GM19240 (cell line): ENCODE results near the gene GRK1.

Experiments
- DNase-seq: peaks from one replicate; pipeline ENCODE4 v3.0.0; 2011; ENCODE audit warnings: low spot score; ENCODE audit not compliant: insufficient read length

Gene GRK1

DNA sequence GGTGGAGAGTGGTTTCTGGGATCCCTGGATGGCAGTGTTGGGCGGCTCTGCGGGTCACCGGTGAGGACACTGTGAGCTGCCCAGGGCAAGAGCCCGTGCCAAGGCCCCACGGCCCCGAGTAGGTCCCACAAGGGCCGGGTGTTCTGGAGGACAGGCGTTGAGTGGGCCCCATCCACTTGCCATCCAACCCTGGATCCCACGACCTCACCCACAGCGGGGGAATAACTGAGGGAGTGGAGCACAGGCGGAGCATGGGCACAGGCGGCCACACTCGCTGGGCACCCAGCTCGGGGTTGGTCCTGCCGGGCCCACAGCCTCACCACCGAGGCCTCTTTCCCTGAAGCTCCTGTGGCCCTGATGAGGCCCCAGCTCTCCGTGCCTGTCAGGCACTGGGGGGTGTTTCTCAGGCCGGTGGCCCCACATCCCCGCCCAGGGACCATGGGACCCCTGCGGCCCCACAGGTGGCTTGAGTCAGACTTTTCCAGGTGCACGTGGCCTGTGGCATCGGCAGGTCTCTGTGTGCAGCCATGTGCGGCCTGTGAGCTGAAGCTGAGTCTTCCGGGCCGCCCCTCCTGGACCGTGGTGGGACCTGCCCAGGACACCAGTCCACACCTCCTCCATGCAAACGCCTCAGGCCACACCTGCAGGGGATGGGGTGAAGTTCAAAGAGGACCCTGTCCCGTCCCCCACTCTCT is 108.6 kb downstream of the GRK1 start:
- DNase-seq: no peak

- DNase-seq: no peak
These were observed 109.5 kb downstream of the GRK1 start for GRCh38 chr13:113776231-113777125.

DNA sequence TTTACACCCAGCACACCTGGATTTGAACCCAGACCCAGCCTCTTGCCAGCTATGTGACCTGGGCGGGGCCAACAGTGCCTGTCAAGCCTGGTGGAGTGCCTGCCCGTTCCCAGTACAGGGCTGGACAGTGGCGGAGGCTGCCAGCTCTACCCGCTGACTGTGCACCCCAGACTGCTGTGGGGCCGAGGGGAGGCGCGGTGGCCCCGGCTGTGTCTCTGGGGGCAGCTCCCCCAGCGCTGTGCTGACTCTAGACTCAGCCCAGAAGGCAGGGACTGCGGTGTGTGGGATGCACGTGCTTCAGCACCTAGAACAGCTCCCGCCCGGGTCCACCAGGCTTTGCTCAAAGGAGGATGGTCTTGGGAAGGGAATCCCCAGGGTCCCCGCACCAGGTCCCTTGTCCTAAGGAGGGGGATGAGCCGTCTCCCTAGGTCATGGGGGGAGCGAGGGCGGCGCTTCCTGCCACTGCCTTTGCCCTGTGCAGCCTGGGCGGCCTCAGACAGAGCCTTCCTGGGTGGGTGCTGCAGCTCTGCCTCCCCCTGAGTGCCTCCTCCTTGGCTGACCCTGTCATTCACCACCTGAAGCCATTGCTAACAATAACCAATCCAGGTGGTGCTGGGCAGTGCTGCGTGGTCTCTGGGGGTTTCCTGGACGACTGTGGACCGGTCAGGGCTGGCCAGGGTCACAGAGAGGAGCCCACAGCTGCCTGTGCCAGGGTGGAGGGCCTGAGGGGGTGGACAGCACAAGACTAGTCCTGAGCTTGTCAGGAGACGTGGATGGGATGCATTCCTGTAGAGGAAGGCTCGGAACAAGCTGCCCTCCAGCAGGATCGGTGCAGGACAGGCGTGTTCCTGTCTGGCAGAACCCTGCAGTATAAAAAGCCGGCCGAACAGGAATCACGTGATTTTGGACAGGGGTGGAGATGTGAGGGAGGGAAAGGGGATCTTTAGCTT is 110.6 kb downstream of the GRK1 start:
- DNase-seq: no peak

DNA sequence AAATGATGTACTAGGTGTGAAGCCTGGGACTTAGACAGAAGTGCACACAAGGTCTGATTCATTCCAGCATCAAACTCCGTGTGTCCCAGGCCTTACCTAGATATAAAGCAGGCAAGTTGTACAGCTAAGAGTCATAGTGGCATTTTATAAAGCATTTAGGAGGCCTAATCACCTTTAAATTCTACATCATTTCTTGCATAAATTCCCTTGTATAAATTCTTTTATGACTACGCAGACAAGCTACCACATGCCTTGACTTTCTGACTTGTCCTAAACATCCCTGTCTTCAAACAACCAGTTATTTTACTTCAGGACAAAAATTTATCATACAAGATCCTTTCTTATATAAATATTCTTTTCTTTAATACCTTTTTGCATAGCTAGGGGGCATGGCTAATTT is 114.6 kb downstream of the GRK1 start:
- no peak for DNase-seq

- no peak for DNase-seq
These were observed 115.5 kb downstream of the GRK1 start for GRCh38 chr13:113782472-113782871.

DNA sequence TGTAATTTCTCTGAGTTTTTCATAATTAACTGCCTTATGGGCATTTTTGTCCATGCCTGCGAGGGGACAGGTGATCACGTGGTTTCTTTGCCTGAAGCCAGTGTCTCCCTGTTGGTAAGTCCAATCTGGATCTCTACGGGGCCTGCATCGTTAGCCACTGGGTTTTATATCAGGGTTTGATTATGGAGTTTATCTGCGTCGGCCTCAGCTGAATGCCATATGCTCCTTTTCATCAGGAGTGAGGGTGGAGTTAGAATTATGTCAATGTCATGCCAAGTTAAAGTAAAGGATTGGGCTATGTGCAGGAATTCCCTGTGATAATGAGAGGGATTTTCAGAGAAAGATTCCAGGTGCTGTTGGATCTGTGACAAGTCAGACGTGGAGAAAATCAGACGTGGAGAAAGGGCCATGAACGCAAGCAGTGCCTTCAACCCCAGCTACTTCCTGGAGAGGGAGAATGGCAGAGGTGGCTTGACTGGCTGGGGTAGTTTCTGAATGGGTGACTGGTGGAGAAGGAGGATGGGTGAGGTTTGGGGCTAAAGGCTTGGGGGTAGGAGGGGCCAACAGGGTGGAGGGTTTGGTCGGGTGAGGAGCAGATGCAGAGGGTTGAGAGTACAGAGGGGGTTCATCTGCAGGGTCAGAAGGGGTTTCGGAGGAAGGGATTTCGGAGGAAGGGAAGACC is 116.3 kb downstream of the GRK1 start:
- no peak for DNase-seq

DNA sequence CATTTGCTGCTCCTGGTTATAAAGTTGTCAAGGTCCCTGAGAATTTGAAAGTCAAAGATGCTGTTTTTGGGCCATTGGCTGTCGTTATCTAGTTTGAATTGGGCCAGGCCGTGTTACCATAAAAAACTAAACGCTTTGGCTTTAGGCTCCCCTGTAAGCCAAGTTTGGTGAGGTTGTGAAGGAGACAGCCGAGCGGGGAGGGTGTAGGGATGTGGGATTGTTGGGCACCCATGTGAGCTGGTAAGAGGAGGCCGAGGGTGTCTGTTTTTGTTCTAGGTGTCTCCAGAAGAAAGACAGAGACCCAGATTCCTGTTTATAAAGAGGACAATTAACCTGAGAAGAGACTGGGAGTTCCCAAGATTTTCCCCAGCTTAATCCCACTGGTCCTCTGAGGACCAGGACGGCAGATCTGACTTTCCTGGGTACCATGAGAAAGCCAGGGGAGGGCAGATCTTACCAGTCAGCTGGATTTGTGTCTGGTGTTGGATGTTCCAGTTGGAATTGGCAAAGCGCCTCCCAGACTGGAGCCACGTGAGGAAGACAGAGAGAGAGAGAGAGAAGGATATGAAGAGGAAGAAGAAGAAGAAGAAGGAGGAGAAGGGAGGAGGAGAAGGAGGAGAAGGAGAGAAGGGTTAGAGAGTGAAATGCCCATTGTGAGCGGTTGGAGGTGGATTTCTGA is 117.1 kb downstream of the GRK1 start:
- no peak for DNase-seq

- no peak for DNase-seq
These were observed 117.6 kb downstream of the GRK1 start for GRCh38 chr13:113784645-113785024.

- no peak for DNase-seq
These were observed 118.3 kb downstream of the GRK1 start for GRCh38 chr13:113785051-113786010.

DNA sequence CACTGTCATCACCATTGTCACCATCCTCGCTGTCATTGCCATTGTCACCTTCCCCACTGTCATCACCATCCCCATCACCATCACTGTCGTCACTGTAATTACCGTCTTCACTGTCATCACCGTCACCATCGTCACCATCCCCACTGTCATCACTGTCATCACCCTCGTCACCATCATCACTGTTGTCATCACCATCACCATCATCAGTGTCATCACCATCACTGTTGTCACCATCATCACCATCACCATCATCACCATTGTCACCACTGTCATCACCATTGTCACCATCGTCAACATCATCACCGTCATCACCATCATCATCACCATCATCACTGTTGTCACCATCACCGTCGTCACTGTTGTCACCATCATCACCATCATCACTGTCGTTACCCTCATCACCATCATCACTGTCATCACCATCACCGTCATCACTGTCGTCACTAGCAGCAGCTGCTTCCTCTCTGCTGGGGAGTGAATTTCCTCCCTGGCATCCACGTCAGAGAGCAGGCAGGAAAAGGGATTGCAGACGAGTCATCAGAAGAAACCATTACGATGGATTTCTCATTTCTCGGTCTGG is 119.3 kb downstream of the GRK1 start:
- DNase-seq: no peak
